HG02870 (cell line): ENCODE measurements around the gene SCRT2.

Experiments used
- ATAC-seq: cut with Tn5 transposase; IDR thresholded peaks from one replicate; pipeline ENCODE4 v1.9.1; 2021; ENCODE audit warnings: mild to moderate bottlenecking, moderate library complexity; ENCODE audit not compliant: unreplicated experiment

Gene SCRT2

GRCh38 chr20:635028-635892 is 40.3 kb downstream of the SCRT2 start:
- ATAC-seq: no peak

GRCh38 chr20:634148-634925 is 41.3 kb downstream of the SCRT2 start:
- no peak for ATAC-seq

- no peak for ATAC-seq
Measured at GRCh38 chr20:631101-631500, 44.5 kb downstream of the SCRT2 start.

GRCh38 chr20:626579-626978 is 49.0 kb downstream of the SCRT2 start:
- ATAC-seq: no peak

GRCh38 chr20:625360-625932 is 50.2 kb downstream of the SCRT2 start:
- no peak for ATAC-seq

GRCh38 chr20:623704-624103 is 51.9 kb downstream of the SCRT2 start:
- no peak for ATAC-seq

- ATAC-seq: no peak
Measured at GRCh38 chr20:623021-623420, 52.6 kb downstream of the SCRT2 start.

- ATAC-seq: no peak
Measured at GRCh38 chr20:622161-622560, 53.4 kb downstream of the SCRT2 start.

GRCh38 chr20:621125-621756 is 54.4 kb downstream of the SCRT2 start:
- no peak for ATAC-seq

GRCh38 chr20:620246-620645 is 55.4 kb downstream of the SCRT2 start:
- no peak for ATAC-seq

- no peak for ATAC-seq
Measured at GRCh38 chr20:618980-619379, 56.6 kb downstream of the SCRT2 start.

- ATAC-seq: no peak
Measured at GRCh38 chr20:617934-618690, 57.5 kb downstream of the SCRT2 start.

- no peak for ATAC-seq
Measured at GRCh38 chr20:615514-615913, 60.1 kb downstream of the SCRT2 start.

- no peak for ATAC-seq
Measured at GRCh38 chr20:611843-612185, 63.8 kb downstream of the SCRT2 start.
